Gastroesophageal sphincter (tissue), 3 donors: ENCODE results near the gene CMSS1.

ENCODE experiments used
- CTCF ChIP-seq, 4 experiments: fragments of 200-600 bp in 2 of 4; fragments of 450-650 bp in 2 of 4; sonication (generic) in 1 of 4; IDR thresholded peaks; one replicate each; pipeline ENCODE4 v1.5.1; 2017 to 2019; ENCODE audit warnings: antibody characterized with exemption in 4 of 4, mild to moderate bottlenecking in 2 of 4, moderate library complexity in 2 of 4
- EP300 ChIP-seq: sonication (generic); formaldehyde crosslinking; IDR thresholded peaks from one replicate; pipeline ENCODE4 v1.6.1; 2017; ENCODE audit warnings: antibody characterized with exemption, mild to moderate bottlenecking
- POLR2A ChIP-seq, 2 donors: fragments of 450-650 bp; IDR thresholded peaks; one replicate each; pipeline ENCODE4 v1.6.1; 2017; ENCODE audit warnings: antibody characterized with exemption in 2 of 2, mild to moderate bottlenecking in 2 of 2, moderate library complexity in 1 of 2

GRCh38 chr3:100111728-100112127, 294.1 kb downstream of the CMSS1 start:
- TF ChIP-seq CTCF (IDR thresholded peaks at IDR 0.05) (no peak), POLR2A (IDR thresholded peaks at IDR 0.05) (no peak), EP300 (no peak)
